IPS-18c (cell line): ENCODE measurements around the gene PHTF2.
A peak's percentile ranks its signal among the peaks of the same experiment; 100 is the strongest.
"Not testable (repeated sequence)": the region's sequence is repeated elsewhere in the genome, so short reads cannot be mapped to it uniquely, and the experiment has no call there.

Experiments
- H3K4me3 ChIP-seq: 2 replicates; pipeline ENCODE4 v1.7.0; 2013; ENCODE audit warnings: low read depth, mild to moderate bottlenecking, low read length, moderate library complexity; ENCODE audit not compliant: insufficient read depth
- H3K9me3 ChIP-seq: one replicate; pipeline ENCODE4 v1.6.1; 2013; ENCODE audit warnings: mild to moderate bottlenecking, low read length, moderate library complexity; ENCODE audit not compliant: control insufficient read depth, insufficient read depth

Gene PHTF2

GRCh38 chr7:77798394-77799077, at the start of gene PHTF2, which contains the start of gene TMEM60:
Gene PHTF2, plus strand, starts transcription at chr7:77798773.
Gene TMEM60, minus strand, starts transcription at chr7:77798434. Its CDS starts 4,061 bp downstream, at chr7:77794373.
- H3K9me3 ChIP-seq: no peaks in the 10 kb centered on the region
- H3K4me3 ChIP-seq: peak within 1 kb of the TSS; percentile 96

- no peak overlapping the region for H3K4me3 ChIP-seq
Measured at GRCh38 chr7:77752016-77752415, 46.6 kb upstream of the PHTF2 start.

DNA sequence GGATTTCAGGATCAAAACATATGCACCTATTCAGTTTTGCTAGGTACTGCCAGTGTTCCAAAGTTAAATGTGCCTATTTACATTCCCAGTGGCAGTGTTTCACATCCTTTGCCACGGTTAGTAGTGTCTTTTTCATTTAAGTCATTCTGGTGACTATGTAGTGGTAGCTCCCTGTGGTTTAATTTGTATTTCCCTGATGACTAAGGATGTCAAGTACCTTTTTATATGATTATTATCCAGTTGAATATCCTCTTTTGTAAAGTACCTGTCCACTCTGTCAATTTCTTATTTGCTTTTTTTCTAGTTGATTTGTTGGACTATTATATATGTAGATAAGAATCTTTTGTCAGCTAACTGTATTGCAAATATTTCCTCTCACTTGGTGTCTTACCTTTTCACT, 45.4 kb upstream of the PHTF2 start:
- H3K4me3 ChIP-seq: no peak overlapping the region

More at GRCh38 chr7:77752016-77752415, 46.6 kb upstream of the PHTF2 start:
- no peaks in the 10 kb centered on the region for H3K9me3 ChIP-seq

GRCh38 chr7:77757589-77757988, 41.0 kb upstream of the PHTF2 start:
- H3K4me3 ChIP-seq: no peak overlapping the region
- no peaks in the 10 kb centered on the region for H3K9me3 ChIP-seq

More for the DNA sequence above, 45.4 kb upstream of the PHTF2 start:
- no peaks in the 10 kb centered on the region for H3K9me3 ChIP-seq

- H3K4me3 ChIP-seq: no peak overlapping the region
Measured at GRCh38 chr7:77759294-77759889, 39.2 kb upstream of the PHTF2 start.

DNA sequence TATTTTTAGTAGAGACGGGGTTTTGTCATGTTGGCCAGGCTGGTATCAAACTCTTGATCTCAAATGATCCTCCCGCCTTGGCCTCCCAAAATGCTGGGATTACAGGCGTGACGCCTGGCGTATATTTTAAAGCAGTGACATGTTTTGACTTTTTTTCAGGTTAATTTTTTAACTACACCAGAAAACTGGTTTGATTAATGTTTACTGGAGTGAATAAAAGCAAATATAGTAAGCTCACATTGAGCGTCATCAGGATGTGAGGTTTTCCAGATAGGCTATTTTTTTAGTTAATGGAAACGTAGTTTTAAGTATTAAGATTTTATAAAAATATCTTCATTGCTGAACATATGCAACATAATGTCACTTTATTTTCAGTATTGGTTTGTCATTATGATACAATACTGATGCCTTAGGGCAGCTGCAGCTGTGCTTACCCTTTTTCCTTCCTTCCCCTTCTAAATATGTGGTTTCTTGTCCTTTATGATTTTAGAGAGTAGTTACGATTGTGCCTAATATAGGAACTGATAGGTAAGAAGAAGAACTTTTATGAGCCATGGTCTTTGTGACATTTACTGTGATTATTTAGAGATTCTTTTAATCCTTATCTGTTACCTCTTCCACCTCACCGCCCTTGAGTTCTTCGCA, 37.6 kb upstream of the PHTF2 start:
- Histone ChIP-seq H3K4me3 (no peak overlapping the region), H3K9me3 (no peaks in the 10 kb centered on the region)

More at GRCh38 chr7:77759294-77759889, 39.2 kb upstream of the PHTF2 start:
- no peaks in the 10 kb centered on the region for H3K9me3 ChIP-seq

DNA sequence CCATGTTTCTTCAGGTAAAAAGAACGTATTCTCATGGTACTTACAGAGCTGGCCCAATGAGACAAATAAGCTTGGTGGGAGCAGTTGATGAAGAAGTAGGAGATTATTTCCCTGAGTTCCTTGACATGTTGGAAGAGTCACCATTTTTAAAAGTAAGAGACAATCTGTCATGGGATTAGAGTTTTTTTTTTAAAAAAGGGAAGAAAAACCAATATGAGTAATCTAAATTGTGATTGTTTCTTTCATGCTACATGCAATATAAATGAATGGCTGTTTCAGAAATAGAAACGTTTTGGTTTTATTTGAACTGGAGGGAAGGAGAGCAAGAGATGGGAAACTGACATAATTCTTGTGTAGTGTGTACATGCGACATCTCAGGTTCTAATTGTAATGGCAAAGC, 33.1 kb upstream of the PHTF2 start:
- H3K9me3 ChIP-seq: no peaks in the 10 kb centered on the region

DNA sequence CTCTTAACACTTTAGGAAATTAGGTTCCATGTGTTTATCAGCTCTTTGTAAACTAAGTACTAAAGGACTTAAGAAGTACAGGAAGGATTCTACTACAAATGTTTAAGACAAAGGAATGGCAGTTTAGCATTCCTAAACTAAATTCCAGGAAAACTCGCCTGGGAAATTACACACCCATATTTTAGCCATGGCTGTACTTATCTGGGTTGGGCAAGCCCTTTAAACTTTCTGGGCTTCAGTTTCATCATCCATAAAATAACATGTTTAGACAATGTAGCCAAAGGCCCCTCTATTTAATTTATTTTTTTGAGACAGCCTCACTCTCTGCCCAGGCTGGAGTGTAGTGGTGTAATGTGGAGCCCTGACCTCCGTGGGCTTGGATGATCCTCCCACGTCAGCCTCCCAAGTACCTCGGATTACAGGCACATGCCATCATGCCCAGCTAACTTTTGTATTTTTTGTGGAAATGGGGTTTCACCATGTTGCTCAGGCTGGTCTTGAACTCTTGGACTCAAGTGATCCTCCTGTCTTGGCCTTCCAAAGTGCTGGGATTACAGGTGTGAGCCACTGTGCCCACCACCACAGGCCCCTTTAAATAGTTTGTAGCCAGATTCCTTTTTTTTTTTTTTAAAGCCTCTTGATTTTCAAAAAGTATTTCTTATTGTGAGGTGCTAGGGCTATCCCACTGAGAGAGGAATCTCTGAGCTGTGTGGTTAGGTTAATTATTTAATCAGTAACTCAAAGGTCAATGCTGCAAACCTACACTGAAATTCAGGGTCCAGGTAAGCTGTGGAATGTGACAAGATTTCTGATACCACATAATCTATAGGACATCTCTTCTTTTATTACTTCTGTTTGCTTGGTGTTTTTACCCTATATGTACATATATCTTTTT, 32.4 kb upstream of the PHTF2 start:
- H3K4me3 ChIP-seq: no peak overlapping the region
- no peaks in the 10 kb centered on the region for H3K9me3 ChIP-seq

More for the DNA sequence above, 33.1 kb upstream of the PHTF2 start:
- no peak overlapping the region for H3K4me3 ChIP-seq

DNA sequence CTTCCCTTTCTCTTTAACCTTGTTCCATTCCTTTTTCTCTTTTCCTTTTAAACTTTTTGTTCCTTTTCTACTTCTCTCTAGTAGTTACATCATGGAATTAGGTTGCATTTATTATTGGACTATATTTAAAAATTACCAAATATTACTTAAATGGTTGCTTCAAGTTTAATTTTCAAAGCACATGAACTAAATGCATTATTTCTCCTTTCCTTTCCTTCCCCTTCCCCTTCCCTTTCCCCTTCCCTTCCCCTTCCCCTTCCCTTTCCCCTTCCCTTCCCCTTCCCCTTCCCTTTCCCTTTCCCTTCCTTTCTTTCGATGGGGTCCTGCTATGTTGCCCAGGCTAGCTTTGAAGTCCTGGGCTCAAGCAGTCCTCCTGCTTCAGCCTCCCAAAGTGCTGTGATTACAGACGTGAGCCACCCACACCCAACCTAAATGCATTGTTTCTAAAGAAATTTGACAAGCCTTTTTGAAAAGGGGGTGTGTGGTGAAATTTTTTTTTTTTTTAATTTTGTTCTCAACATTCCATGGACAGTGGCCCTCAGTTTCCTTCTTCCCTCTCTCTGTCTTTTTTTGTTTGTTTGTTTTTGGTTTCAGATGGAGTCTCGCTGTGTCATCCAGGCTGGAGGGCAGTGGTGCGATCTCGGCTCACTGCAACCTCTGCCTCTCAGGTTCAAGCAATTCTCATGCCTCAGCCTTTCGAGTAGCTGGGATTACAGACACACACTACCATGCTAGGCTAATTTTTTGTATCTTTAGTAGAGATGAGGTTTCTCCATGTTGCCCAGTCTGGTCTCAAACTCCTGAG, 31.6 kb upstream of the PHTF2 start:
- Histone ChIP-seq H3K4me3 (no peak overlapping the region), H3K9me3 (no peaks in the 10 kb centered on the region)

DNA sequence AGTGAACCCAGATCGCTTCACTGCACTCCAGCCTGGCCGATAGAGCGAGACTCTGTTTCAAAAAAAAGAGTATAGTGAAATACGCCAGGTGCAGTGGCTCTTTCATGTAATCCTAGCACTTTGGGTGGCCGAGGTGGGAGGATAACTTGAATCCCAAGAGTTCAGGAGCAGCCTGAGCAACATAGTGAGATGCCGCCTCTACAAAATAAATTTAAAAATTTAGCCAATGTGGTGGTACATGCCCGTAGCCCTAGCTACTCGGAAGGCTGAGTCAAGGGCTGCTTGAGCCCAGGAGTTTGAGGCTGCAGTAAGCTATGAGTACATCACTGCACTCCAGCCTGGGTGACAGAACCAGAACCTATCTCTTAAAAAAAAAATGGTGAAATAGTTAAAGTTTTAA, 28.3 kb upstream of the PHTF2 start:
- Histone ChIP-seq H3K9me3 (no peaks in the 10 kb centered on the region), H3K4me3 (no peak overlapping the region)

DNA sequence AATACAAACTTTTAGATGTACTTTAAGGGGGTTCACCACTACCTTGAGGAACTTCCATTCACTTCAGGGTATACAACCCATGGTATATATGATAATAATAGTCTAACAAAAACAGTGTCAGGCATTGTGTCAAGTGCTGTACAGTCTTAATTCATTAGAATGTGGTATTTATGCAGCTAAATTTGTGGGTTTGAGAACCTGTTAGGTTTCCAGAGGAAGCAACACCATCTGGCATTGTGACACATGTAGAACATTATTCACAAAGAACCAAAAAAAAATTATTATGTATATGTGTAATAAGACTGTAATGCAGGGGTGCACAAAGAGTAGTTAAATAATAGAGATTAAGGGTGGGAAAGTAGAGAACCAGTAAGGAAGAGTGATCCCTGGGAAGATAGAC, 26.7 kb upstream of the PHTF2 start:
- H3K4me3 ChIP-seq: no peak overlapping the region
- no peaks in the 10 kb centered on the region for H3K9me3 ChIP-seq

GRCh38 chr7:77778535-77778934, 20.0 kb upstream of the PHTF2 start:
- Histone ChIP-seq H3K4me3 (no peak overlapping the region), H3K9me3 (peaks cover 2% of the 10 kb centered on the region)

GRCh38 chr7:77782383-77782782, 16.2 kb upstream of the PHTF2 start:
- Histone ChIP-seq H3K4me3 (no peak overlapping the region), H3K9me3 (peaks cover 2% of the 10 kb centered on the region)

- H3K4me3 ChIP-seq: no peak overlapping the region
Measured at GRCh38 chr7:77783111-77783510, 15.5 kb upstream of the PHTF2 start.

DNA sequence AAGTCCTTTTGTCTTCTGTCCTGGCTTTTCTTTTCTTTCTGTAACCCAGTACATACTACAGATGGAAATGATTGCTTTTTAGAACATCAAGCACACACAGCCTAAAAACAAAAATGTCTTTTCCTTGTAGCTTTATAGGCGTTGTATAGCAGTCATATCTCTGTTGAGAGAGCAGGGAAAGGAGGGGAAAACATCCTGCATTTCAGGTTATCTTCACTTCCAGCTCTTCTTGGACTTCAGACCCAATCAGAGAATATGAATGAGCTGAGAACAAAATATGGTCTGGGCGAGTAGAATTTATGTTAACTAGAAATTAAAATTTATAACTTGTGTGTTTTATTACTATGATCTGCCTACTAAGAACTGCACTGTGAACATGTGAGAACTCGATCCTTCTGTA, 15.0 kb upstream of the PHTF2 start:
- H3K9me3 ChIP-seq: peaks cover 2% of the 10 kb centered on the region
- H3K4me3 ChIP-seq: no peak overlapping the region

More at GRCh38 chr7:77783111-77783510, 15.5 kb upstream of the PHTF2 start:
- peaks cover 2% of the 10 kb centered on the region for H3K9me3 ChIP-seq

- not testable (repeated sequence) for H3K9me3 ChIP-seq, H3K4me3 ChIP-seq
Measured at GRCh38 chr7:77784426-77784825, 14.1 kb upstream of the PHTF2 start.
